Measurements from ENCODE around the gene SLC35B2.

DNA sequence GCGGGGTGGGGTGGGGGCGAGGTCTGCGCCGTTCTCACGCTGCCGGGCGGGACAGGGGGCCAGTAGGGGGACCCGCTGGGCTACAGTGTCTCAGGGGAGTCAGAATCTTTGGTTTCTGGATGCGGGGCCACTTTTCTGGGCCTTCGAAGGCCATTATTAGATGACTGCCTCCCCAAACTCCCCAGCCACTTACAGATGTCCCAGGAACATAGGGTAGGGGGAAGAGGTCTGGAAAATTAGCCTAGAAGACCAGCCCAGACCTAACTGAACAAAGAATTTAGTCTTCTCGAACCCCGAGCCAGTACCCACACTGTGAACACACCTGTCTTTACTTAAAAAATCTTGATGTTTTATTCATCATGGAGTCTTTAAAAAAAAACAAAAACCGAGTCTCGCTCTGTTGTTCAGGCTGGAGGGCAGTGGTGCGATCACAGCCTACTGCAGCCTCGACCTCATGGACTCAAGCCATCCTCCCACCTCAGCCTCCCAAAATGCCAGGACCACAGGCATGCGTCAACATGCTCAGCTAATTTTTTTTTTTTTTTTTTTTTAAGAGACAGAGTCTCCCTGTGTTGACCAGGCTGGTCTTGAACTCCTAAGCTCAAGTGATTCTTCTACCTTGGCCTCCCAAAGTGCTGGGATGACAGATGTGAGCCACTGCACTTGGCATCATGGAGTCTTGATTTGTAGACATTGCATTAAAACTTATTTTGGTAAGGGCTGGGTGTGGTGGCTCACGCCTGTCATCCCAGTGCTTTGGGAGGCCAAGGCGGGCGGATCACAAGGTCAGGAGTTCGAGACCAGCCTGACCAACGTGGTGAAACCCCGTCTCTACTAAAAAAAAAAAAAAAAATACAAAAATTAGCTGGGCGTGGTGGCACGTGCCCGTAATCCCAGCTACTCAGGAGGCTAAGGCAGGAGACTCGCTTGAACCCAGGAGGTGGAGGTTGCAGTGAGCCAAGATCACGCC, 37.2 kb downstream of the SLC35B2 start:
- TF ChIP-seq YY1 (tag by site-specific recombination; IDR thresholded peaks at IDR 0.05) = no peak
- TF ChIP-seq, protein P1, sequence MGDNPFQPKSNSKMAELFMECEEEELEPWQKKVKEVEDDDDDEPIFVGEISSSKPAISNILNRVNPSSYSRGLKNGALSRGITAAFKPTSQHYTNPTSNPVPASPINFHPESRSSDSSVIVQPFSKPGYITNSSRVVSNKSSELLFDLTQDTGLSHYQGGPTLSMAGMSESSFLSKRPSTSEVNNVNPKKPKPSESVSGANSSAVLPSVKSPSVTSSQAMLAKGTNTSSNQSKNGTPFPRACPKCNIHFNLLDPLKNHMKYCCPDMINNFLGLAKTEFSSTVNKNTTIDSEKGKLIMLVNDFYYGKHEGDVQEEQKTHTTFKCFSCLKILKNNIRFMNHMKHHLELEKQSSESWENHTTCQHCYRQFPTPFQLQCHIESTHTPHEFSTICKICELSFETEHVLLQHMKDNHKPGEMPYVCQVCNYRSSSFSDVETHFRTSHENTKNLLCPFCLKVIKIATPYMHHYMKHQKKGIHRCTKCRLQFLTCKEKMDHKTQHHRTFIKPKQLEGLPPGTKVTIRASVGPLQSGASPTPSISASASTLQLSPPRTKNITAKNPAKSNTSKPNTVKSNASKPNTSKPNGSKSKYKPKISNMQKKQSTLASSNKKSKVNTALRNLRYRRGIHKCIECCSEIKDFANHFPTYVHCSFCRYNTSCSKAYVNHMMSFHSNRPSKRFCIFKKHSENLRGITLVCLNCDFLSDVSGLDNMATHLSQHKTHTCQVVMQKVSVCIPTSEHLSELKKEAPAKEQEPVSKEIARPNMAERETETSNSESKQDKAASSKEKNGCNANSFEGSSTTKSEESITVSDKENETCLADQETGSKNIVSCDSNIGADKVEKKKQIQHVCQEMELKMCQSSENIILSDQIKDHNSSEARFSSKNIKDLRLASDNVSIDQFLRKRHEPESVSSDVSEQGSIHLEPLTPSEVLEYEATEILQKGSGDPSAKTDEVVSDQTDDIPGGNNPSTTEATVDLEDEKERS (tag by site-specific recombination; IDR thresholded peaks at IDR 0.05) = no peak
- TF ChIP-seq ZNF701 (tag by site-specific recombination; IDR thresholded peaks at IDR 0.05) = no peak
- no peak for TF ChIP-seq GLIS2 (tag by site-specific recombination; IDR thresholded peaks at IDR 0.05)
- TF ChIP-seq, protein P2, sequence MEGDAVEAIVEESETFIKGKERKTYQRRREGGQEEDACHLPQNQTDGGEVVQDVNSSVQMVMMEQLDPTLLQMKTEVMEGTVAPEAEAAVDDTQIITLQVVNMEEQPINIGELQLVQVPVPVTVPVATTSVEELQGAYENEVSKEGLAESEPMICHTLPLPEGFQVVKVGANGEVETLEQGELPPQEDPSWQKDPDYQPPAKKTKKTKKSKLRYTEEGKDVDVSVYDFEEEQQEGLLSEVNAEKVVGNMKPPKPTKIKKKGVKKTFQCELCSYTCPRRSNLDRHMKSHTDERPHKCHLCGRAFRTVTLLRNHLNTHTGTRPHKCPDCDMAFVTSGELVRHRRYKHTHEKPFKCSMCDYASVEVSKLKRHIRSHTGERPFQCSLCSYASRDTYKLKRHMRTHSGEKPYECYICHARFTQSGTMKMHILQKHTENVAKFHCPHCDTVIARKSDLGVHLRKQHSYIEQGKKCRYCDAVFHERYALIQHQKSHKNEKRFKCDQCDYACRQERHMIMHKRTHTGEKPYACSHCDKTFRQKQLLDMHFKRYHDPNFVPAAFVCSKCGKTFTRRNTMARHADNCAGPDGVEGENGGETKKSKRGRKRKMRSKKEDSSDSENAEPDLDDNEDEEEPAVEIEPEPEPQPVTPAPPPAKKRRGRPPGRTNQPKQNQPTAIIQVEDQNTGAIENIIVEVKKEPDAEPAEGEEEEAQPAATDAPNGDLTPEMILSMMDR (tag by site-specific recombination; IDR thresholded peaks at IDR 0.05) = no peak
- no peak for TF ChIP-seq ZNF292 (tag by site-specific recombination; IDR thresholded peaks at IDR 0.05; ENCODE audit: borderline replicate concordance, low read depth)
- TF ChIP-seq, protein P3, sequence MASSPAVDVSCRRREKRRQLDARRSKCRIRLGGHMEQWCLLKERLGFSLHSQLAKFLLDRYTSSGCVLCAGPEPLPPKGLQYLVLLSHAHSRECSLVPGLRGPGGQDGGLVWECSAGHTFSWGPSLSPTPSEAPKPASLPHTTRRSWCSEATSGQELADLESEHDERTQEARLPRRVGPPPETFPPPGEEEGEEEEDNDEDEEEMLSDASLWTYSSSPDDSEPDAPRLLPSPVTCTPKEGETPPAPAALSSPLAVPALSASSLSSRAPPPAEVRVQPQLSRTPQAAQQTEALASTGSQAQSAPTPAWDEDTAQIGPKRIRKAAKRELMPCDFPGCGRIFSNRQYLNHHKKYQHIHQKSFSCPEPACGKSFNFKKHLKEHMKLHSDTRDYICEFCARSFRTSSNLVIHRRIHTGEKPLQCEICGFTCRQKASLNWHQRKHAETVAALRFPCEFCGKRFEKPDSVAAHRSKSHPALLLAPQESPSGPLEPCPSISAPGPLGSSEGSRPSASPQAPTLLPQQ (tag by site-specific recombination; IDR thresholded peaks at IDR 0.05) = no peak
- no peak for TF ChIP-seq ZNF184 (tag by site-specific recombination; IDR thresholded peaks at IDR 0.05)
- no peak for TF ChIP-seq SETDB1 (IDR thresholded peaks at IDR 0.05; ENCODE audit: insufficient read length, low read length)
- TF ChIP-seq, protein P4, sequence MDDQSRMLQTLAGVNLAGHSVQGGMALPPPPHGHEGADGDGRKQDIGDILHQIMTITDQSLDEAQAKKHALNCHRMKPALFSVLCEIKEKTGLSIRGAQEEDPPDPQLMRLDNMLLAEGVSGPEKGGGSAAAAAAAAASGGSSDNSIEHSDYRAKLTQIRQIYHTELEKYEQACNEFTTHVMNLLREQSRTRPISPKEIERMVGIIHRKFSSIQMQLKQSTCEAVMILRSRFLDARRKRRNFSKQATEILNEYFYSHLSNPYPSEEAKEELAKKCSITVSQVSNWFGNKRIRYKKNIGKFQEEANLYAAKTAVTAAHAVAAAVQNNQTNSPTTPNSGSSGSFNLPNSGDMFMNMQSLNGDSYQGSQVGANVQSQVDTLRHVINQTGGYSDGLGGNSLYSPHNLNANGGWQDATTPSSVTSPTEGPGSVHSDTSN (CRISPR knock-in tag; IDR thresholded peaks at IDR 0.05) = no peak
- TF ChIP-seq, protein P5, sequence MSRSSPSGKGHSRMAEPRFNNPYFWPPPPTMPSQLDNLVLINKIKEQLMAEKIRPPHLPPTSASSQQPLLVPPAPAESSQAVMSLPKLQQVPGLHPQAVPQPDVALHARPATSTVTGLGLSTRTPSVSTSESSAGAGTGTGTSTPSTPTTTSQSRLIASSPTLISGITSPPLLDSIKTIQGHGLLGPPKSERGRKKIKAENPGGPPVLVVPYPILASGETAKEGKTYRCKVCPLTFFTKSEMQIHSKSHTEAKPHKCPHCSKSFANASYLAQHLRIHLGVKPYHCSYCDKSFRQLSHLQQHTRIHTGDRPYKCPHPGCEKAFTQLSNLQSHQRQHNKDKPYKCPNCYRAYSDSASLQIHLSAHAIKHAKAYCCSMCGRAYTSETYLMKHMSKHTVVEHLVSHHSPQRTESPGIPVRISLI (tag by site-specific recombination; IDR thresholded peaks at IDR 0.05) = no peak

All from HEK293 (cell line).